ENCODE results near the gene GTF3C5. TPM values are rescaled to one million over a fixed set of nuclear protein-coding genes. Genes with fewer than 3 reads are reported as not detected.

GTF3C5 gene
- polyA plus RNA-seq, 1 donor from 2014 or later, result 103 TPM

DNA sequence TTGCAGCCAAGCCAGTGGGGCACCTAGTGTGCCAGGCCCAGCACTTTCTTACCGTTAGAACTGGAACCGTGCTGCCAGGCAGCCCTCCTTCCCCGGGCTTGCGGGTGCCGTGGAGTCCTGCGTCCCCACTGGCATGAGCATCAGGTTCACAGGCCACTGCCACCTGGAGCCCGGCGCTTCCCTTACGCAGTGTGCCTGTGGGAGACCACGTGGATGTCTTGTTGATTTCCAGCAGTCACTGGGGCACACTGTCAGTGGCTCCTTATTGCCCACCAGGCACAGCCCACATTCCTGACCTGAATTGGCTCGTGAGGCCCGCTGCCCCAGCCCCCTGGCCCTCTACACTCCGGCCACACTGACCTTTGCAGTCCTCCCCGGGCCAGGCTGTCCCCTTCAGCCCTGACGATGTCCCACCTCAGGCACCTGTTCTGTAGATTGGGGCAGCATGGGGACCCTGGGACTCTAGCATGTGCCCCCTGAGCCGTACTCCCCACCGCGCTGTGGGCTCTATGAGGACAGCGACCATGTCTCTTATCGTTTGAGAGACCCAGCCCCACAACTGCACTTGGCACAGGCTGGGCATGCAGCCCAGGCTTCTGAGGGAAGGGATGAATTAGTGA is 20.6 kb downstream of the GTF3C5 start:
- Histone ChIP-seq H4K20me1 (ENCODE audit: insufficient read depth) (no peaks in the 10 kb centered on the region), H3K4me3 (ENCODE audit: low read length) (no peak overlapping the region), H3K9me3 (ENCODE audit: low read length) (no peaks in the 10 kb centered on the region), H3K4me2 (ENCODE audit: low read length) (no peak overlapping the region), H3K36me3 (ENCODE audit: insufficient read depth, low read length) (no peaks in the 10 kb centered on the region), H3K27ac (ENCODE audit: low read length) (no peak overlapping the region), H3K9me2 (ENCODE audit: insufficient read depth, low read length) (no peaks in the 10 kb centered on the region), H3F3A (ENCODE audit: insufficient read depth, low read length, poor library complexity, severe bottlenecking) (no peaks in the 10 kb centered on the region), H3K9ac (ENCODE audit: low read length) (no peak overlapping the region), H3K27me3 (ENCODE audit: insufficient read depth, low read depth, low read length) (no peaks in the 10 kb centered on the region), H3K79me2 (replicated peaks; ENCODE audit: insufficient read depth, low read length) (no peaks in the 10 kb centered on the region), H2AFZ (ENCODE audit: low read depth, low read length) (no peak overlapping the region)
- TF ChIP-seq, protein P1, sequence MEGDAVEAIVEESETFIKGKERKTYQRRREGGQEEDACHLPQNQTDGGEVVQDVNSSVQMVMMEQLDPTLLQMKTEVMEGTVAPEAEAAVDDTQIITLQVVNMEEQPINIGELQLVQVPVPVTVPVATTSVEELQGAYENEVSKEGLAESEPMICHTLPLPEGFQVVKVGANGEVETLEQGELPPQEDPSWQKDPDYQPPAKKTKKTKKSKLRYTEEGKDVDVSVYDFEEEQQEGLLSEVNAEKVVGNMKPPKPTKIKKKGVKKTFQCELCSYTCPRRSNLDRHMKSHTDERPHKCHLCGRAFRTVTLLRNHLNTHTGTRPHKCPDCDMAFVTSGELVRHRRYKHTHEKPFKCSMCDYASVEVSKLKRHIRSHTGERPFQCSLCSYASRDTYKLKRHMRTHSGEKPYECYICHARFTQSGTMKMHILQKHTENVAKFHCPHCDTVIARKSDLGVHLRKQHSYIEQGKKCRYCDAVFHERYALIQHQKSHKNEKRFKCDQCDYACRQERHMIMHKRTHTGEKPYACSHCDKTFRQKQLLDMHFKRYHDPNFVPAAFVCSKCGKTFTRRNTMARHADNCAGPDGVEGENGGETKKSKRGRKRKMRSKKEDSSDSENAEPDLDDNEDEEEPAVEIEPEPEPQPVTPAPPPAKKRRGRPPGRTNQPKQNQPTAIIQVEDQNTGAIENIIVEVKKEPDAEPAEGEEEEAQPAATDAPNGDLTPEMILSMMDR (IDR thresholded peaks at IDR 0.05; ENCODE audit: poor library complexity, severe bottlenecking), result no peak
- TF ChIP-seq SMC3 (conservative IDR thresholded peaks at IDR 0.05; ENCODE audit: poor library complexity) (no peak), MXI1 (conservative IDR thresholded peaks at IDR 0.05; ENCODE audit: poor library complexity, severe bottlenecking) (no peak), EZH2 (IDR thresholded peaks at IDR 0.05; ENCODE audit: borderline replicate concordance, insufficient read depth, low read length, poor library complexity, severe bottlenecking) (no peak), EP300 (conservative IDR thresholded peaks at IDR 0.05; ENCODE audit: poor library complexity, severe bottlenecking) (no peak), POLR2AphosphoS5 (IDR thresholded peaks at IDR 0.05) (no peak), TAF1 (IDR thresholded peaks at IDR 0.05; ENCODE audit: low read depth) (no peak), RAD21 (conservative IDR thresholded peaks at IDR 0.05) (no peak)
- TF ChIP-seq, protein P2, sequence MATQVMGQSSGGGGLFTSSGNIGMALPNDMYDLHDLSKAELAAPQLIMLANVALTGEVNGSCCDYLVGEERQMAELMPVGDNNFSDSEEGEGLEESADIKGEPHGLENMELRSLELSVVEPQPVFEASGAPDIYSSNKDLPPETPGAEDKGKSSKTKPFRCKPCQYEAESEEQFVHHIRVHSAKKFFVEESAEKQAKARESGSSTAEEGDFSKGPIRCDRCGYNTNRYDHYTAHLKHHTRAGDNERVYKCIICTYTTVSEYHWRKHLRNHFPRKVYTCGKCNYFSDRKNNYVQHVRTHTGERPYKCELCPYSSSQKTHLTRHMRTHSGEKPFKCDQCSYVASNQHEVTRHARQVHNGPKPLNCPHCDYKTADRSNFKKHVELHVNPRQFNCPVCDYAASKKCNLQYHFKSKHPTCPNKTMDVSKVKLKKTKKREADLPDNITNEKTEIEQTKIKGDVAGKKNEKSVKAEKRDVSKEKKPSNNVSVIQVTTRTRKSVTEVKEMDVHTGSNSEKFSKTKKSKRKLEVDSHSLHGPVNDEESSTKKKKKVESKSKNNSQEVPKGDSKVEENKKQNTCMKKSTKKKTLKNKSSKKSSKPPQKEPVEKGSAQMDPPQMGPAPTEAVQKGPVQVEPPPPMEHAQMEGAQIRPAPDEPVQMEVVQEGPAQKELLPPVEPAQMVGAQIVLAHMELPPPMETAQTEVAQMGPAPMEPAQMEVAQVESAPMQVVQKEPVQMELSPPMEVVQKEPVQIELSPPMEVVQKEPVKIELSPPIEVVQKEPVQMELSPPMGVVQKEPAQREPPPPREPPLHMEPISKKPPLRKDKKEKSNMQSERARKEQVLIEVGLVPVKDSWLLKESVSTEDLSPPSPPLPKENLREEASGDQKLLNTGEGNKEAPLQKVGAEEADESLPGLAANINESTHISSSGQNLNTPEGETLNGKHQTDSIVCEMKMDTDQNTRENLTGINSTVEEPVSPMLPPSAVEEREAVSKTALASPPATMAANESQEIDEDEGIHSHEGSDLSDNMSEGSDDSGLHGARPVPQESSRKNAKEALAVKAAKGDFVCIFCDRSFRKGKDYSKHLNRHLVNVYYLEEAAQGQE (IDR thresholded peaks at IDR 0.05; ENCODE audit: borderline replicate concordance), result no peak

DNA sequence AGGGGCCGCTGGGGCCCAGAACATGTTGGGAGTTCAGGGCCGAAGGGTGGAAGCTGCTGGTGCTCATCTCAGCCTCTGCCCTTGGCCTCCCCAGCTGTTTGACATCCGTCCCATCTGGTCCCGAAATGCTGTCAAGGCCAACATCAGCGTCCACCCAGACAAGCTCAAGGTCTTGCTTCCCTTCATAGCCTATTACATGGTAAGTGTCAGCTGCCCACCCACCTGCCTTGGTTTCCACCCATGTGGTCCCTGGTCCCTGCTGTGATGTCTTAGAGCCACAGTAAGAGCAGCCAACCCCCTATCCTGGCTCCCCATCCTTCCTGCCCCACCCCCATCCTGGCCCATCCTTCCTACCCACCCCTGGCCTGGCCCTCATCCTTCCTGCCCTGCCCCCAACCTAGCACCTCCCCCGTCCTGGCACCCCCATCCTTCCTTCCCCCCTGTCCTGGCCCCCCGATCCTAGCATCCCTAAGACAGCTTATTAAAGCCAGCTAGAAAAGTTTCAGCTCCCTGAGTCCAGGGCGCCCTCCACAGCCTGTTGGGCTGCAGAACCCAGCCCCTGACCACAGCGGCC is 21.3 kb downstream of the GTF3C5 start:
- Histone ChIP-seq H3K27ac (ENCODE audit: low read length) (no peak overlapping the region), H3K9me2 (ENCODE audit: insufficient read depth, low read length) (no peaks in the 10 kb centered on the region), H3K4me2 (ENCODE audit: low read length) (no peak overlapping the region), H3K9ac (ENCODE audit: low read length) (no peak overlapping the region), H3K9me3 (ENCODE audit: low read length) (no peaks in the 10 kb centered on the region), H4K20me1 (ENCODE audit: insufficient read depth) (no peaks in the 10 kb centered on the region), H2AFZ (ENCODE audit: low read depth, low read length) (no peak overlapping the region), H3K4me3 (ENCODE audit: low read length) (no peak overlapping the region), H3K36me3 (ENCODE audit: insufficient read depth, low read length) (no peaks in the 10 kb centered on the region), H3F3A (ENCODE audit: insufficient read depth, low read length, poor library complexity, severe bottlenecking) (no peaks in the 10 kb centered on the region), H3K79me2 (replicated peaks; ENCODE audit: insufficient read depth, low read length) (no peaks in the 10 kb centered on the region), H3K27me3 (ENCODE audit: insufficient read depth, low read depth, low read length) (no peaks in the 10 kb centered on the region)
- TF ChIP-seq MXI1 (conservative IDR thresholded peaks at IDR 0.05; ENCODE audit: poor library complexity, severe bottlenecking) (no peak), RAD21 (conservative IDR thresholded peaks at IDR 0.05) (no peak), TAF1 (IDR thresholded peaks at IDR 0.05; ENCODE audit: low read depth) (no peak), EZH2 (IDR thresholded peaks at IDR 0.05; ENCODE audit: borderline replicate concordance, insufficient read depth, low read length, poor library complexity, severe bottlenecking) (no peak), EP300 (conservative IDR thresholded peaks at IDR 0.05; ENCODE audit: poor library complexity, severe bottlenecking) (no peak), POLR2AphosphoS5 (IDR thresholded peaks at IDR 0.05) (no peak), SMC3 (conservative IDR thresholded peaks at IDR 0.05; ENCODE audit: poor library complexity) (no peak)
- TF ChIP-seq, protein P2 (IDR thresholded peaks at IDR 0.05; ENCODE audit: borderline replicate concordance), result no peak
- TF ChIP-seq, protein P1 (IDR thresholded peaks at IDR 0.05; ENCODE audit: poor library complexity, severe bottlenecking), result no peak

Data from neural cell (in vitro differentiated cells).